Activated CD4-positive, CD25-positive, alpha-beta regulatory T cell (primary cell): ENCODE data around the gene HOXA6.

ENCODE experiments used
- DNase-seq, 4 experiments: peaks; one replicate each; lab custom pipeline; 2025; lab: John Stamatoyannopoulos, UW

HOXA6 gene

DNA sequence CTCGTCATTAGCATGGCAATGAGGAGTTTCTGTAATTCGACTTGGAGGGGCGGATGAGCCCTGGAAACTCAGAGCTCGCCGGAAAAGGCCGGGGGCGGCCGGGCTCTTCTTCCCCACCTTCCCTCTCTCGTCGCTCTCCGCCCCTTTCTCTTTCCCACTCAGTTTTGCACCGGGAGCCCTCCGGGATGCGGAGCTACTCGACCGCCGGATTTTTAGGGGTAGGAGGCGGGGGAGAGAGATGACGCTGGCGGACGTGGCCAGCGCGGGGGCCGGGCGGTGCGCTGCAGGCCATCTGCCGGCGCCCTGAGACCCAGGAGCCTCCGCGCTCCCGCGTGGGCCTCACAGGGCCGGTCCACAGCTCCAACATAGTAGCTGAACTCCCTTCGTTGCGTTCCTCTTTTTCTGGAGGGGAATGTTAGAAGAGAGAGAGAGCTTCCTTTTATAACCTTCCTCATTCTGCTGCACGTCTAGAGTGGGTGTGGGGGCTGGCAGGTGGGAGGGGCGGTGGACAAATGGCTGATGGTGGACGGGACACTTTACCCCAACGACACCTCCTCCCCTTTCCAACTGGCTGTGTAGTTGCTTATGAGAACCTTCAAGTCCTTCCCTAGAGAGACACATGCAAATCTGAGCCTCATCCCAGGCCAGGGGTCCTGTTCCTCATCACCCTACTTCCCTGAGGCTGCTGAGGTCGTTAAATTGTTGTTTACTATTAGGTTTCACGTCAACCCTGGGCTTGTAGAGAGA is 50.6 kb downstream of the HOXA6 start:
- DNase-seq, result no peak

DNA sequence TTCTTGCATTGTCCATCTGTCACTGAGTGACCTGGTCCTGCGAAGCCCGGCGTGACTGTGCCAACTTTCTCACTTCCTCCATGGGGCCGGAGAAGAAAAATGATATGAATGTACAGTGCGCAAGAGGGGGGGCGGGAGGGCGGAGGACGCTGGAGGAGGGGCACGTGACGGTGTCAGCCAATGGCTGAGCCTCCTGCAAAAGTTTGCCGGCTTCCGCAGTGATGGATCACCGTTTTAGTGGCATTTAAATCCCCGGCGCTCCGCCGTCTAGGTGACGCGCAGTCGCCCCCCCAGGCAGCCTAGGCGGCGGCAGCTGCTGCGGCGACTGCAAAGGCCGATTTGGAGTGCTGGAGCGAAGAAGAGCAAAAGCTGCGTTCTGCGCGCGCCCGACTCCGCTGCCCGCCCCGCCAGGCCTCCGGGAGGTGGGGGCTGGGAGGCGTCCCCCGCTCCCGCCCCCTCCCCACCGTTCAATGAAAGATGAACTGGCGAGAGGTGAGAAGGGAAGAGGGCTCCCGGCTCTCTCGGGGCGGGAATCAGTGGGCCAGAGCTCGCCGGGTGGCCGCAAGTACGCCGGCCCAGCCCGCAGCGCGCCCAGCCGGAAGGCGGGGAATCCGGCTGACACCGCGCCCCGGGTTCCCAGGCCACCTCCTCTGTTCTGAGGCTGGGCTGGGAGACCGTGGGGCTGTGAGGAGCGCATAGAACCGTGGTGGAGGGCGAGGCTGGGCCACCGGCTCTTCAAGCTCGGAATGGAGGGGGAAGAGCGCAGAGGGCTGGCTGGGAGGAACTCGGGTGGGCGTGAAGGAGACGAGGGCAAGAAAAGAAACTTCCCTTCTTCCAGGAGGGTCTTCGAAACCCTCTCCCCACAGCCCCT is 51.4 kb downstream of the HOXA6 start, which contains the start of gene HOXA1:
Gene HOXA1, minus strand, starts transcription at position 104 of the 871 bp plus-strand sequence. Its CDS starts 88 bp downstream, at position 16.
- DNase-seq, result peak; percentile 26 to 55 (median 42)
